Astrocyte of the cerebellum (primary cell): ENCODE data around the gene ZNF786.
"Not testable (repeated sequence)": the region's sequence is repeated elsewhere in the genome, so short reads cannot be mapped to it uniquely, and the experiment has no call there.

Source experiments
- DNase-seq: peaks from one replicate; pipeline ENCODE4 v3.0.0-alpha.2; 2011; ENCODE audit warnings: low read depth
- H3K4me3 ChIP-seq: 2 replicates; pipeline ENCODE4 v1.5.1; 2011; ENCODE audit warnings: mild to moderate bottlenecking, low read depth, low read length, moderate library complexity
- in situ Hi-C: cut with HindIII; loops from 2 replicates; pipeline ENCODE4 v1.10.0; 2017; ENCODE audit warnings: low sequenced_read_pairs
- TF ChIP-seq, protein P1 (sequence below): IDR thresholded peaks from 2 replicates; pipeline ENCODE4 v1.5.1; 2012; ENCODE audit warnings: low read length, low read depth, moderate library complexity, mild to moderate bottlenecking; ENCODE audit errors: missing control alignments

Gene ZNF786

DNA sequence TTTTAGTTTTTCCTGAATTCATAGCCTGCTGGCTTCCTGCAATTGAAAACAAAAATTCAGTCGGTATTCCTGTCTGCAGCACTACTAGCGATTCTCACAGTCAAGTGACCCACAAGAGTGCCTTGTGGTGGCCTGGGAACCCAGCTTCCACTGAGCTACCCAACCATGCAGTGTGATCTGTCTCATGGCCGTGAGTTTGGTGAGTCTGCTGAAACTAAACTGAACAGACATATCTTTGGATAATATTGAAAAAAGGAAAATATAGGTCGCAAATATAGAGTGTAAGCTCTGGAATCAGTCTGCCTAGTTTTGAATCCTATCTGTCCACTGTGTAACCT is 18.1 kb downstream of the ZNF786 start:
- no peak for DNase-seq
- H3K4me3 ChIP-seq: no peak overlapping the region
- TF ChIP-seq, protein P1, sequence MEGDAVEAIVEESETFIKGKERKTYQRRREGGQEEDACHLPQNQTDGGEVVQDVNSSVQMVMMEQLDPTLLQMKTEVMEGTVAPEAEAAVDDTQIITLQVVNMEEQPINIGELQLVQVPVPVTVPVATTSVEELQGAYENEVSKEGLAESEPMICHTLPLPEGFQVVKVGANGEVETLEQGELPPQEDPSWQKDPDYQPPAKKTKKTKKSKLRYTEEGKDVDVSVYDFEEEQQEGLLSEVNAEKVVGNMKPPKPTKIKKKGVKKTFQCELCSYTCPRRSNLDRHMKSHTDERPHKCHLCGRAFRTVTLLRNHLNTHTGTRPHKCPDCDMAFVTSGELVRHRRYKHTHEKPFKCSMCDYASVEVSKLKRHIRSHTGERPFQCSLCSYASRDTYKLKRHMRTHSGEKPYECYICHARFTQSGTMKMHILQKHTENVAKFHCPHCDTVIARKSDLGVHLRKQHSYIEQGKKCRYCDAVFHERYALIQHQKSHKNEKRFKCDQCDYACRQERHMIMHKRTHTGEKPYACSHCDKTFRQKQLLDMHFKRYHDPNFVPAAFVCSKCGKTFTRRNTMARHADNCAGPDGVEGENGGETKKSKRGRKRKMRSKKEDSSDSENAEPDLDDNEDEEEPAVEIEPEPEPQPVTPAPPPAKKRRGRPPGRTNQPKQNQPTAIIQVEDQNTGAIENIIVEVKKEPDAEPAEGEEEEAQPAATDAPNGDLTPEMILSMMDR: no peak
- in situ Hi-C loops: no loop called here

DNA sequence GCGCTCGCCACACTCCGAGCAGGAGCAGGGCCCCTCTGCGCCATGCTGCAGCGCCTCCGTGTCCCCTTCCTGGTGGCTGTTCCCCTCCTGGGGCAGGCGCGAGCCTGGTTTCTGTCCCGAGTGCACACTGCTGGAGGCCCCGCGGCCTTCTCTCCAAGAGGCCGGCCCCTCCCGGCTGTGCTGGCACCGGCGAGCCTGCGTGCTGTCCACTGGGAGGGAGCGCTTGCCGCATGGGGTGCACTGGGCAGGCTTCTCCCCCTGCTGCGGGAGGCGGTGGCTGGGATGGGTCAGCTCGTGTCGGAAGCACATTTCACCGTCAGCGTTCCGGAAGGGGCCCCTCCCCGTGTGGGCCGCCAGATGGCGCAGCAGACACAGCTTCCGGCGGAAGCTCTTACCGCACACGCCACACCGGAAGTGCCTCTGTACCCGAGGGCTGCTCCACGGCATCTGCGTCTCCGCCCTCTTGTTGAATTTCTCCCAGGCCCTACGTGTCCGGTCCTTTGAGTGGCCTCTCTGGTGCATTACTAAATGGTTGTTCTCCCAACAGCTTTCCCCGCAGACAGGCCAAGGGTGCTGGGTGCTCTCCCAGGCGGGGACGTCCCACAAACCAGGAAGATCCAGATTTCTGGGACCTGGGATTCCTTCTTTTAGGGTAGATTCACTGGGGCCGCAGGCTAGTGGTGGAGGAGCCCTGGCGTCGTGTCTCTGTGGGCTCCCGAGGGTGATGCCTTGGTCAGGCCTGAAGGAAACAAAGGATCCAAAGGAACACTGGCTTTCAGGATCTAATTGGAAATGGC is 18.7 kb downstream of the ZNF786 start:
- in situ Hi-C loops: no loop called here
- TF ChIP-seq, protein P1: no peak
- no peak for DNase-seq
- H3K4me3 ChIP-seq: no peak overlapping the region

DNA sequence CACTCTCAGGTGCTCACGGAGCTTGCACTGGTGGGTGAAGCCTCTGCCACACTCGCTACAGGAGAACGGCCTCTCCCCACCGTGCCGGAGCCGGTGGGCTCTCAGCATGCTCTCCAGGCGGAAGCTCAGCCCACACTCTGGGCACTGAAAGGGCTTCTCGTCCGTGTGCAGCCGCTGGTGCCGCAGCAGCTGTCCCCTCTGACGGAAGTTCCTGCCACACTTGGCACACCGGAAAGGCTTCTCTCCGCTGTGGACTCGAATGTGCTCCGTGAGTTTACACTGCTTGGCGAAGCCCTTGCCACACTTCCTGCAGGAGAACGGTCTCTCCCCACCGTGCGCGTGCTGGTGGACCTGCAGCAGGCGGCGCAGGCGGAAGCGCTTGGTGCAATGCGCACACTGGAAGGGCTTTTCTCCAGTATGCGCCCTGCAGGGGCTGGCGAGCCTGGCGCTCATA is 19.3 kb downstream of the ZNF786 start:
- in situ Hi-C loops: no loop called here
- no peak overlapping the region for H3K4me3 ChIP-seq
- TF ChIP-seq, protein P1: no peak
- no peak for DNase-seq

DNA sequence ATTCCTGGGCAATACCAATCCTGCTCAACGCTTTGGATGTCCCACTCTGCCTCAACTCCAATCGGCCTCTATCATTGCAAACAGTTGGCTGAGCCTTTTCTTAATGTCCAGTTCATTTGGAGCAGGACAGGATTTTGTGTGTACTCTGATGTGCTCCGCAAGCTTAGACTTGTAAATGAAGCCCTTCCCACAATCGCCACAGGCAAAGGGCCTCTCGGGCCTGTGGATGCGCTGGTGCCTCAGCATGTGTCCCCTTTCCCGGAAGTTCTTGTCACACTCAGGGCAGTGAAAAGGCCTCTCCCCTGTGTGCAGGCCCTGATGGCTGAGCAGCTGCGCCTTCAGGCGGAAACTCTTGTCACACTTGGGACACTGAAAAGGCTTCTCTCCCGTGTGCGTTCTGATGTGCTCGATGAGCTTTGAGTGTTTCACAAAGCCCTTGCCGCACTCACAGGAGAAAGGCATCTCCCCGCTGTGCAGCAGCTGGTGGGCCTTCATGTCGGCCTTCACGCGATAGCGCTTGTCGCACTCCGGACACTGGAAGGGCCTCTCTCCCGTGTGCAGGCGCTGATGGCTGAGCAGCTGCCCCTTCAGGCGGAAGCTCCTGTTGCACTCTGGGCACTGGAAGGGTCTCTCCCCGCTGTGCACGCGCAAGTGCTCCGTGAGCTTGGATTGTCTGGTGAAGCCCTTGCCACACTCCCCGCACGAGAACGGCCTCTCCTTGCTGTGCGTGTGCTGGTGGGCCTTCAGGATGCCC is 20.0 kb downstream of the ZNF786 start:
- no peak for DNase-seq

DNA sequence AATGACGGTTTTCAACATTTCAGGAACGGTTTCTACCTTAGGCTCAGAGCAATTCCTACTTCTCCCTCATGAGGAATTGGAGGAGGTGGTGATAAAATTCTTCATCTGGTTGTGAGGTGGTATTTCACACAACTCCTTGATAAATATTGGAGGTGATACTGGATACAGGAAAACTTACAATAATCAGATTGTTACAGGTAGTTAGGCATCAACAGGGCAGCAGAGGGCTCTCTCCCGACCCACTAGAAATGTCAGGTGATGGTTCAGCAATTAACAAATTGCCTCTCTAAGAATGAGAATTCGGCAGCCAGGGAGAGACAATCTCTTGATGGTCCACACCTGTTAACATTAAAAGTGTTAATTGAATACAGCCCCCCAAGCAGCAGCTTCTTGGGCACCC is 22.6 kb downstream of the ZNF786 start:
- no peak overlapping the region for H3K4me3 ChIP-seq
- DNase-seq: no peak
- in situ Hi-C loops: no loop called here
- TF ChIP-seq, protein P1: no peak

More for the DNA sequence above, 20.0 kb downstream of the ZNF786 start:
- TF ChIP-seq, protein P1: no peak
- no peak overlapping the region for H3K4me3 ChIP-seq
- in situ Hi-C loops: no loop called here

DNA sequence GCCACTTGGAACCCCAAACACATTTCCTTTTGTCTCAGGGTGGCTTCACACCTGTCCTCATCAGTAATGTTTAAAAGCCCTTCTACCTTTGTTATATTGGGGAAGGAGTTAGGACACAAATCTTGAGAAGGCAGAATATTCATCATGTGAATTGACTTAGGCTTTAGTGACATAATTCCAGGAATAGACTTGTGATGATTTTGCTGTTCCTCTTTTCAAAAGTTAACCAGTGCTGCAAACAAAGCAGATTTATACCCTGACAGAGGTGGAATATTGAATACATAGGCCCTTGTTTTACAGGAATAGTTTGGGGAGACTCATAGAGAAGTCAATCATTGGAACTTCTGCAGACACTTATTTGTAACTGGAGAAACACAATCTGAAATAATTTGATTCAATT is 27.0 kb downstream of the ZNF786 start:
- in situ Hi-C loops: no loop called here
- TF ChIP-seq, protein P1: no peak
- DNase-seq: no peak
- no peak overlapping the region for H3K4me3 ChIP-seq

DNA sequence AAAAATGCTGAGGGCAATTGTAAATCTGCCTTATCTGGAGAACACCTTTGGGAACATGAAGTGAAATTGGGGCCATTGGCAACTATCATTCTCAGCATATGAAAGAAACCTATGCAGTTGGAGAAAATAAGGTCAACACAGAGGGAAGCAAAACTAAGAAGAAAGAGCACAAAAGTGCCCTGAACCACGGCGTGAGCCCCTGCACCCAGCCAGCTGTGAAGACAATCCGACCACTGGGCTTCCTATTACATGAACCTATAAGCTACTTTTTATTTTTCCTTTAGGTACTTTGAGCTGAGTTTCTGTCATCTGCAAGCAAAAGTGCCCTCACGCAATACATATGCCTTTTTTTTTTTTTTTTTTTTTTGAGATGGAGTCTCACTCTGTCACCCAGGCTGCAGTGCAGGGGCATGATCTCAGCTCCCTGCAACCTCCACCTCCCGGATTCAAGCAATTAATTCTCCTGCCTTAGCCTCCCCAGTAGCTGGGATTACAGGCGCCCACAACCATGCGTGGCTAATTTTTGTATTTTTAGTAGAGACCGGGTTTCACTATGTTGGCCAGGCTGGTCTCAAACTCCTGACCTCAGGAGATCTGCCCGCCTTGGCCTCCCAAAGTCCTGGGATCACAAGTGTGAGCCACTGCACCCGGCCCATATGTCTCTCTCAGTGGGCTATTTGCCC is 28.2 kb downstream of the ZNF786 start:
- DNase-seq, in situ Hi-C loops, H3K4me3 ChIP-seq: not testable (repeated sequence)
